IMR-90 (cell line): Measurements from ENCODE around the gene SLC31A1. TPM values are rescaled to one million over a fixed set of nuclear protein-coding genes. Genes with fewer than 3 reads are reported as not detected.

Experiments
- ATAC-seq: fragments of 200-7000 bp; cut with Tn5 transposase; 2 replicates; pipeline ENCODE4 v1.9.1; 2020; ENCODE audit warnings: low read depth, mild to moderate bottlenecking, moderate library complexity
- BruUV-seq: library from RNA; stranded (reverse); fragments of 400-500 nt; replicated peaks from 2 replicates; lab custom pipeline; 2021; lab: Mats Ljungman, UMichigan
- CTCF ChIA-PET: fragments of 300-600 bp; formaldehyde crosslinking; extraction: SDS; loops from one replicate; lab custom pipeline; 2021; ENCODE audit warnings: antibody characterized with exemption; lab: Yijun Ruan, JAX
- POLR2A ChIA-PET: fragments of 300-600 bp; sonication (Branson Sonifier 250); formaldehyde crosslinking; loops from one replicate; lab custom pipeline; 2022; ENCODE audit warnings: antibody characterized with exemption; ENCODE audit not compliant: unreplicated experiment; lab: Charles Lee
- DNase-seq: peaks from one replicate; pipeline ENCODE4 v3.0.0; 2013
- H2AFZ ChIP-seq: replicated peaks from 2 replicates; pipeline ENCODE3; 2013; ENCODE audit warnings: low read length, mild to moderate bottlenecking; ENCODE audit not compliant: poor library complexity
- H2AK5ac ChIP-seq: 2 replicates; pipeline ENCODE4 v1.6.1; 2013; ENCODE audit warnings: low read depth, low read length, inconsistent platforms
- H2AK9ac ChIP-seq: replicated peaks from 2 replicates; pipeline ENCODE3; 2013; ENCODE audit warnings: mild to moderate bottlenecking, low read depth, low read length, moderate library complexity; ENCODE audit not compliant: poor library complexity
- H2BK120ac ChIP-seq: 2 replicates; pipeline ENCODE4 v1.6.1; 2013; ENCODE audit warnings: low read depth, low read length, inconsistent platforms
- H2BK15ac ChIP-seq: 3 replicates; pipeline ENCODE4 v1.6.1; 2013; ENCODE audit warnings: low read depth, low read length, inconsistent platforms
- H2BK20ac ChIP-seq: 2 replicates; pipeline ENCODE4 v1.6.1; 2013; ENCODE audit warnings: low read depth, mild to moderate bottlenecking, inconsistent platforms, low read length, moderate library complexity
- H2BK5ac ChIP-seq: 2 replicates; pipeline ENCODE4 v1.6.1; 2013; ENCODE audit warnings: mild to moderate bottlenecking, low read depth, low read length, inconsistent platforms; ENCODE audit not compliant: poor library complexity, severe bottlenecking
- H3K14ac ChIP-seq: replicated peaks from 2 replicates; pipeline ENCODE4 v1.6.1; 2013; ENCODE audit warnings: low read depth, low read length, inconsistent platforms
- H3K18ac ChIP-seq: 2 replicates; pipeline ENCODE4 v1.6.1; 2013; ENCODE audit warnings: low read depth, low read length, control low read depth
- H3K23ac ChIP-seq: 2 replicates; pipeline ENCODE4 v1.6.1; 2013; ENCODE audit warnings: low read depth, low read length, inconsistent platforms
- H3K27ac ChIP-seq: 2 replicates; pipeline ENCODE4 v1.5.1; 2013; ENCODE audit warnings: mild to moderate bottlenecking, control low read depth, low read length; ENCODE audit not compliant: insufficient read depth
- H3K27me3 ChIP-seq: 2 replicates; pipeline ENCODE4 v1.6.1; 2013; ENCODE audit warnings: low read length; ENCODE audit not compliant: control insufficient read depth, insufficient read depth
- H3K36me3 ChIP-seq: 2 replicates; pipeline ENCODE4 v1.6.1; 2013; ENCODE audit warnings: low read length, mixed read lengths; ENCODE audit not compliant: control insufficient read depth, insufficient read depth
- H3K4ac ChIP-seq: 2 replicates; pipeline ENCODE4 v1.6.1; 2013; ENCODE audit warnings: low read depth, low read length, inconsistent platforms
- H3K4me1 ChIP-seq: 2 replicates; pipeline ENCODE4 v1.6.1; 2013; ENCODE audit warnings: low read length, mixed read lengths; ENCODE audit not compliant: control insufficient read depth, insufficient read depth
- H3K4me2 ChIP-seq: 2 replicates; pipeline ENCODE4 v1.6.1; 2013; ENCODE audit warnings: low read depth, mild to moderate bottlenecking, control low read depth, low read length, moderate library complexity
- H3K4me3 ChIP-seq: 2 replicates; pipeline ENCODE4 v1.5.1; 2013; ENCODE audit warnings: low read depth, mild to moderate bottlenecking, control low read depth, low read length, moderate library complexity; ENCODE audit not compliant: insufficient read depth
- H3K56ac ChIP-seq: 2 replicates; pipeline ENCODE4 v1.6.1; 2013; ENCODE audit warnings: low read length, inconsistent platforms; ENCODE audit not compliant: insufficient read depth; ENCODE audit errors: extremely low read depth
- H3K79me1 ChIP-seq, 2 experiments: 2 replicates each; pipeline ENCODE4 v1.6.1; 2013; ENCODE audit warnings: low read length in 2 of 2, inconsistent platforms in 1 of 2, low read depth in 1 of 2
- H3K9ac ChIP-seq: 2 replicates; pipeline ENCODE4 v1.6.1; 2013; ENCODE audit warnings: low read depth, low read length, control low read depth
- H3K9me1 ChIP-seq: 2 replicates; pipeline ENCODE4 v1.6.1; 2013; ENCODE audit warnings: low read length, inconsistent platforms; ENCODE audit not compliant: insufficient read depth
- H3K9me3 ChIP-seq: 2 replicates; pipeline ENCODE4 v1.6.1; 2013; ENCODE audit warnings: low read length; ENCODE audit not compliant: control insufficient read depth, insufficient read depth
- H4K20me1 ChIP-seq: 2 replicates; pipeline ENCODE4 v1.6.1; 2013; ENCODE audit warnings: low read length, inconsistent platforms; ENCODE audit not compliant: insufficient read depth
- H4K5ac ChIP-seq: 2 replicates; pipeline ENCODE4 v1.6.1; 2013; ENCODE audit warnings: mild to moderate bottlenecking, low read depth, low read length, control low read depth
- H4K8ac ChIP-seq, 2 experiments: 2 replicates each; pipeline ENCODE4 v1.6.1; 2013; ENCODE audit warnings: low read depth in 2 of 2, low read length in 2 of 2, control low read depth in 1 of 2, inconsistent platforms in 1 of 2
- H4K91ac ChIP-seq: 2 replicates; pipeline ENCODE4 v1.6.1; 2013; ENCODE audit warnings: low read depth, low read length, inconsistent platforms; ENCODE audit not compliant: insufficient read depth
- BHLHE40 ChIP-seq: fragments of 150-350 bp; IDR thresholded peaks from 2 replicates; pipeline ENCODE4 v1.6.1; 2016; ENCODE audit warnings: mild to moderate bottlenecking, low read depth, low read length
- CEBPB ChIP-seq: IDR thresholded peaks from 2 replicates; pipeline ENCODE4 v1.6.1; 2012; ENCODE audit warnings: low read depth, low read length, improper control_type of control experiment
- CHD1 ChIP-seq: IDR thresholded peaks from 2 replicates; pipeline ENCODE4 v1.6.1; 2012; ENCODE audit warnings: low read depth, low read length, improper control_type of control experiment
- FOS ChIP-seq: fragments of 150-350 bp; IDR thresholded peaks from 2 replicates; pipeline ENCODE4 v1.6.1; 2016; ENCODE audit warnings: low read depth, low read length
- MAFK ChIP-seq: IDR thresholded peaks from 2 replicates; pipeline ENCODE4 v1.6.1; 2012; ENCODE audit warnings: low read depth, low read length, improper control_type of control experiment
- MAZ ChIP-seq: IDR thresholded peaks from 2 replicates; pipeline ENCODE4 v1.6.1; 2012; ENCODE audit warnings: low read depth, mild to moderate bottlenecking, low read length, improper control_type of control experiment, moderate library complexity, borderline replicate concordance
- MXI1 ChIP-seq: IDR thresholded peaks from 2 replicates; pipeline ENCODE4 v1.6.1; 2012; ENCODE audit warnings: low read depth, mild to moderate bottlenecking, low read length, moderate library complexity, borderline replicate concordance
- NFE2L2 ChIP-seq: fragments of 150-350 bp; IDR thresholded peaks from 2 replicates; pipeline ENCODE4 v1.6.1; 2016; ENCODE audit warnings: low read depth, mild to moderate bottlenecking, low read length
- POLR2A ChIP-seq: IDR thresholded peaks from 2 replicates; pipeline ENCODE4 v1.6.1; 2012; ENCODE audit warnings: mild to moderate bottlenecking, low read depth, low read length
- RAD21 ChIP-seq: IDR thresholded peaks from 2 replicates; pipeline ENCODE4 v1.6.1; 2012; ENCODE audit warnings: low read length, improper control_type of control experiment
- RCOR1 ChIP-seq: IDR thresholded peaks from 2 replicates; pipeline ENCODE4 v1.6.1; 2012; ENCODE audit warnings: mild to moderate bottlenecking, low read length, improper control_type of control experiment; ENCODE audit not compliant: insufficient replicate concordance
- RFX5 ChIP-seq: IDR thresholded peaks from 2 replicates; pipeline ENCODE4 v1.8.0; 2012; ENCODE audit warnings: low read depth, mild to moderate bottlenecking, low read length, moderate library complexity
- SMC3 ChIP-seq: fragments of 150-350 bp; IDR thresholded peaks from 2 replicates; pipeline ENCODE4 v1.6.1; 2016; ENCODE audit warnings: low read depth, mild to moderate bottlenecking, antibody characterized with exemption, low read length, moderate library complexity
- WGBS, 2 experiments: methylation state at CpG; one replicate each; pipeline versions ENCODE4 v1.1.5 to v1.1.7; 2013; ENCODE audit warnings: missing lambda C conversion rate in 2 of 2; ENCODE audit not compliant: insufficient read length in 1 of 2; ENCODE audit errors: extremely low coverage in 2 of 2; 5-methylcytosine and 5-hydroxymethylcytosine counted together
- dilution Hi-C: fragments of 300-500 bp; cut with HindIII; formaldehyde crosslinking; loops from one replicate; pipeline ENCODE4 v1.14.3; 2018; ENCODE audit warnings: low sequenced_read_pairs; ENCODE audit not compliant: unreplicated experiment
- in situ Hi-C: fragments of 300-500 bp; cut with MboI; formaldehyde crosslinking; loops from 3 replicates; pipeline ENCODE4 v1.14.3; 2019; ENCODE audit warnings: low sequenced_read_pairs, inconsistent platforms, mixed read lengths
- intact Hi-C: fragments of 100-400 bp; cut with micrococcal nuclease; formaldehyde crosslinking; loops from 2 replicates; pipeline ENCODE4 v1.10.0; 2022
- polyA plus RNA-seq, 3 experiments: library from polyadenylated mRNA; depleted of rRNA; stranded (reverse); fragments of >200 nt; gene quantifications; 2 replicates each; pipeline ENCODE4 v1.2.3, GENCODE V29; 2012; ENCODE audit warnings: low replicate concordance in 1 of 3
- total RNA-seq: library from RNA; depleted of rRNA; stranded (reverse); fragments of >200 nt; gene quantifications from 2 replicates; pipeline ENCODE4 v1.2.3, GENCODE V29; 2012
- TF ChIP-seq, protein P1 (sequence below): fragments of 150-350 bp; IDR thresholded peaks from 2 replicates; pipeline ENCODE4 v1.6.1; 2017; ENCODE audit warnings: mild to moderate bottlenecking, antibody characterized with exemption, low read length, low read depth
- TF ChIP-seq, protein P2 (sequence below): fragments of 150-350 bp; IDR thresholded peaks from 2 replicates; pipeline ENCODE4 v1.6.1; 2016; ENCODE audit warnings: low read depth, mild to moderate bottlenecking, low read length, moderate library complexity, borderline replicate concordance
- TF ChIP-seq, protein P3 (sequence below): conservative IDR thresholded peaks from 2 replicates; pipeline ENCODE4 v1.5.1; 2012; ENCODE audit warnings: mild to moderate bottlenecking, low read depth, low read length, improper control_type of control experiment

Gene SLC31A1
- total and polyA plus RNA-seq, 2 of the 4 experiments (the other 2 are of a cell fraction) = 17.9 to 23.3 TPM

GRCh38 chr9:113183956-113184488 is 37.3 kb upstream of the SLC31A1 start:
- no peak for TF ChIP-seq RCOR1
- TF ChIP-seq CHD1 = no peak
- TF ChIP-seq MAFK = no peak
- no peak for TF ChIP-seq NFE2L2
- TF ChIP-seq BHLHE40 = no peak
- no peak for TF ChIP-seq CEBPB
- TF ChIP-seq MXI1 = no peak
- no peak for TF ChIP-seq RFX5
- TF ChIP-seq, protein P1, sequence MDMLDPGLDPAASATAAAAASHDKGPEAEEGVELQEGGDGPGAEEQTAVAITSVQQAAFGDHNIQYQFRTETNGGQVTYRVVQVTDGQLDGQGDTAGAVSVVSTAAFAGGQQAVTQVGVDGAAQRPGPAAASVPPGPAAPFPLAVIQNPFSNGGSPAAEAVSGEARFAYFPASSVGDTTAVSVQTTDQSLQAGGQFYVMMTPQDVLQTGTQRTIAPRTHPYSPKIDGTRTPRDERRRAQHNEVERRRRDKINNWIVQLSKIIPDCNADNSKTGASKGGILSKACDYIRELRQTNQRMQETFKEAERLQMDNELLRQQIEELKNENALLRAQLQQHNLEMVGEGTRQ = no peak
- no peak for TF ChIP-seq POLR2A
- no peak for TF ChIP-seq FOS
- no peak for TF ChIP-seq MAZ
- TF ChIP-seq, protein P2, sequence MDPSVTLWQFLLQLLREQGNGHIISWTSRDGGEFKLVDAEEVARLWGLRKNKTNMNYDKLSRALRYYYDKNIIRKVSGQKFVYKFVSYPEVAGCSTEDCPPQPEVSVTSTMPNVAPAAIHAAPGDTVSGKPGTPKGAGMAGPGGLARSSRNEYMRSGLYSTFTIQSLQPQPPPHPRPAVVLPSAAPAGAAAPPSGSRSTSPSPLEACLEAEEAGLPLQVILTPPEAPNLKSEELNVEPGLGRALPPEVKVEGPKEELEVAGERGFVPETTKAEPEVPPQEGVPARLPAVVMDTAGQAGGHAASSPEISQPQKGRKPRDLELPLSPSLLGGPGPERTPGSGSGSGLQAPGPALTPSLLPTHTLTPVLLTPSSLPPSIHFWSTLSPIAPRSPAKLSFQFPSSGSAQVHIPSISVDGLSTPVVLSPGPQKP = no peak
- TF ChIP-seq, protein P3, sequence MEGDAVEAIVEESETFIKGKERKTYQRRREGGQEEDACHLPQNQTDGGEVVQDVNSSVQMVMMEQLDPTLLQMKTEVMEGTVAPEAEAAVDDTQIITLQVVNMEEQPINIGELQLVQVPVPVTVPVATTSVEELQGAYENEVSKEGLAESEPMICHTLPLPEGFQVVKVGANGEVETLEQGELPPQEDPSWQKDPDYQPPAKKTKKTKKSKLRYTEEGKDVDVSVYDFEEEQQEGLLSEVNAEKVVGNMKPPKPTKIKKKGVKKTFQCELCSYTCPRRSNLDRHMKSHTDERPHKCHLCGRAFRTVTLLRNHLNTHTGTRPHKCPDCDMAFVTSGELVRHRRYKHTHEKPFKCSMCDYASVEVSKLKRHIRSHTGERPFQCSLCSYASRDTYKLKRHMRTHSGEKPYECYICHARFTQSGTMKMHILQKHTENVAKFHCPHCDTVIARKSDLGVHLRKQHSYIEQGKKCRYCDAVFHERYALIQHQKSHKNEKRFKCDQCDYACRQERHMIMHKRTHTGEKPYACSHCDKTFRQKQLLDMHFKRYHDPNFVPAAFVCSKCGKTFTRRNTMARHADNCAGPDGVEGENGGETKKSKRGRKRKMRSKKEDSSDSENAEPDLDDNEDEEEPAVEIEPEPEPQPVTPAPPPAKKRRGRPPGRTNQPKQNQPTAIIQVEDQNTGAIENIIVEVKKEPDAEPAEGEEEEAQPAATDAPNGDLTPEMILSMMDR = no peak
- TF ChIP-seq RAD21 = no peak
- no peak for TF ChIP-seq SMC3
- no peak overlapping the region for H3K27ac ChIP-seq
- peaks cover 6% of the 10 kb centered on the region for H3K4me1 ChIP-seq
- dilution Hi-C loops (no loop called here), in situ Hi-C loops (no loop called here), intact Hi-C loops (no loop called here)
- H3K18ac ChIP-seq = no peak overlapping the region
- no peaks in the 10 kb centered on the region for H3K9me3 ChIP-seq
- no peaks in the 10 kb centered on the region for H3K27me3 ChIP-seq
- H3K79me1 ChIP-seq = peaks cover 7 to 20% of the 10 kb centered on the region in 2 experiments
- no peak overlapping the region for H2AFZ ChIP-seq
- H3K4ac ChIP-seq = no peak overlapping the region
- DNase-seq (no peak), ATAC-seq (no peak)
- WGBS, 2 experiments = no CpG with 5 or more reads among the region's 2 CpGs
- no peak overlapping the region for H2BK120ac ChIP-seq
- H3K9ac ChIP-seq = no peak overlapping the region
- peaks cover 15% of the 10 kb centered on the region for H3K9me1 ChIP-seq
- no peak overlapping the region for H3K4me2 ChIP-seq
- no TSS peak for BruUV-seq
- no peak overlapping the region for H3K14ac ChIP-seq
- no peak overlapping the region for H4K91ac ChIP-seq
- H4K5ac ChIP-seq = no peak overlapping the region
- POLR2A ChIA-PET = no interaction called here
- peaks cover 23% of the 10 kb centered on the region for H3K36me3 ChIP-seq
- no peak overlapping the region for H2BK20ac ChIP-seq
- no peaks in the 10 kb centered on the region for H4K20me1 ChIP-seq
- H2AK5ac ChIP-seq = no peak overlapping the region
- no peak overlapping the region for H2BK15ac ChIP-seq
- no peak overlapping the region for H3K4me3 ChIP-seq
- H3K23ac ChIP-seq = no peak overlapping the region
- no peak overlapping the region for H4K8ac ChIP-seq
- no peak overlapping the region for H2BK5ac ChIP-seq
- H2AK9ac ChIP-seq = no peak overlapping the region
- no peak overlapping the region for H3K56ac ChIP-seq
- CTCF ChIA-PET = no interaction called here
